Heart left ventricle (tissue), 16 donors: ENCODE data around the gene GPR65. TPM values are rescaled to one million over a fixed set of nuclear protein-coding genes. Genes with fewer than 3 reads are reported as not detected.

Experiments used
- ATAC-seq, 4 donors: fragments of 200-7000 bp; cut with Tn5 transposase; one replicate each; pipeline ENCODE4 v1.9.1; 2020 to 2022; ENCODE audit warnings: moderate library complexity in 4 of 4, mild to moderate bottlenecking in 3 of 4, moderate number of reproducible peaks in 1 of 4
- DNase-seq, 5 donors: peaks; one replicate each; pipeline ENCODE4 v3.0.0-alpha.2; 2020
- H3K27ac ChIP-seq, 12 donors: fragments of 200-600 bp; sonication (generic) in 4 of 12; one replicate each; pipeline versions ENCODE4 v1.5.0 to v1.8.0; 2016 to 2022; ENCODE audit warnings: mild to moderate bottlenecking in 2 of 12
- H3K27me3 ChIP-seq, 9 donors: fragments of 200-600 bp; sonication (generic) in 2 of 9; one replicate each; pipeline versions ENCODE4 v1.5.1 to v1.8.0; 2016 to 2022; ENCODE audit warnings: mild to moderate bottlenecking in 3 of 9
- H3K36me3 ChIP-seq, 9 donors: fragments of 200-600 bp; sonication (generic) in 2 of 9; one replicate each; pipeline versions ENCODE4 v1.5.0 to v1.8.0; 2018 to 2022; ENCODE audit warnings: mild to moderate bottlenecking in 2 of 9
- H3K4me1 ChIP-seq, 12 donors: fragments of 200-600 bp; sonication (generic) in 4 of 12; one replicate each; pipeline versions ENCODE4 v1.5.0 to v1.8.0; 2016 to 2022; ENCODE audit warnings: mild to moderate bottlenecking in 3 of 12
- H3K4me3 ChIP-seq, 12 donors: fragments of 200-600 bp; sonication (generic) in 4 of 12; one replicate each; pipeline versions ENCODE4 v1.5.0 to v1.8.0; 2017 to 2022; ENCODE audit warnings: mild to moderate bottlenecking in 9 of 12, moderate library complexity in 4 of 12
- H3K9me3 ChIP-seq, 12 donors: fragments of 200-600 bp; sonication (generic) in 4 of 12; one replicate each; pipeline versions ENCODE4 v1.5.0 to v1.8.0; 2016 to 2022; ENCODE audit warnings: mild to moderate bottlenecking in 1 of 12
- POLR2A ChIP-seq, 2 donors: fragments of 450-650 bp; IDR thresholded peaks; one replicate each; pipeline ENCODE4 v1.6.1; 2017; ENCODE audit warnings: antibody characterized with exemption in 2 of 2, mild to moderate bottlenecking in 2 of 2, moderate library complexity in 2 of 2
- WGBS, 4 donors: extraction: QIAGEN DNeasy Blood & Tissue Kit in 2 of 4; methylation state at CpG; one replicate each; pipeline versions ENCODE4 v1.1.5 to v1.1.7; 2013 to 2018; 5-methylcytosine and 5-hydroxymethylcytosine counted together
- intact Hi-C, 10 donors: fragments of 100-400 bp; cut with DNase I; formaldehyde crosslinking; loops; one replicate each; pipeline versions ENCODE4 v1.11.1 to v1.14.2; 2022
- polyA plus RNA-seq, 2 donors: library from polyadenylated mRNA; stranded (reverse); fragments of 200-250 nt; gene quantifications; one replicate each; pipeline ENCODE4 v1.2.3, GENCODE V29; 2013
- total RNA-seq, 9 donors: library from RNA; depleted of rRNA in 2 of 9; stranded (reverse); fragments of >200 nt in 2 of 9; fragmentation: NEBNext Ultra II Directional in 3 of 9; extraction: Animal tissue kit (Norgen Biotek cat#: 25700) in 3 of 9; gene quantifications; one replicate each; pipeline versions ENCODE4 v1.1.0 to v1.2.4, GENCODE V29; 2016 to 2023
- TF ChIP-seq, protein P1 (sequence below), 12 donors: fragments of 200-600 bp; sonication (generic) in 4 of 12; IDR thresholded peaks; one replicate each; pipeline versions ENCODE4 v1.5.0 to v1.8.0; 2018 to 2022; ENCODE audit warnings: antibody characterized with exemption in 12 of 12, mild to moderate bottlenecking in 5 of 12
- donor health status: ischemic (EF 13 %, LVEDD 7.1; RV severe dilation, severe dysfunction).
- donor health status: healthy with polysubstance abuse.
- donor health status: DM: no; HTN: yes; CAD: no.
- donor health status: DM: no; HTN: no; CAD: no.
- donor health status: ischemic (EF 25% LVEDD 6.9; RV normal size, moderate dysfunction).
- donor health status: ischemic (EF 25% LVEDD 5.7; RV mildly dilated, moderate dysfunction).
- donor health status: healthy.
- donor health status: DM: yes; HTN: yes; CAD: no.
- donor health status: ischemic (EF 35%, LVEDD 5.7; RV mildly dilated, moderate dysfunction).
- donor health status: nonischemic (EF 11% LVEDD 7.7; RV severe dilation, severe dysfunction).
- donor health status: DM: yes; HTN: yes; CAD: no.
- donor health status: PGD.
- donor health status: ischemic (EF 29% LVEDD 5.4; RV normal size, mild dysfunction).
- donor health status: nonischemic (EF 23%, LVEDD 6.1; RV moderate dilation, normal function).

Gene GPR65
- total and polyA plus RNA-seq, 11 donors = 0.15 to 7.9 (median 0.35) TPM

DNA sequence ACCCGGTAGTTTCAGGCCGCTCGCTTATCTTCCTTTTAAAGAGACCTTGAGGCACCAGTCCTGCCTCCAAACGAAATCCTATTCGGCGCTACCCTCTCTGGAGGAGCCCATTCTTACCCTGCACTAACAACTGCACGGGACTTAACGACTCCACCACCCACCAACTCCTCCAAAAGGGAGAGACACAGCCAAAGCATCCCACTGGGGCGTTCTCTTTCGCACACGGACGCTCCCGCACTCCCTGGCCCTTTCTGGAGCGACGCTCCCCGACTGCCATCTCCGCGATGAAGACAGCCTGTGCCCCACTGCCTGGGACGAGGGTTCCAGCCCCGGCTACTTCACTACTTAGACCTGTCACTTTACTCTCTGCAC is 12.6 kb upstream of the GPR65 start:
- 1 to 5% (median 4%) methylated on average over 13 to 20 of the region's 20 CpGs for WGBS, 4 donors
- Histone ChIP-seq H3K27me3 (no peaks in the 10 kb centered on the region), H3K4me3 (peak overlapping the region; percentile 50 to 94 (median 78)), H3K27ac (peak overlapping the region; percentile 80 to 97 (median 94)), H3K4me1 (peaks cover 0 to 43% (median 20%) of the 10 kb centered on the region in 12 donors), H3K9me3 (no peaks in the 10 kb centered on the region), H3K36me3 (no peaks in the 10 kb centered on the region)
- DNase-seq = no peak
- intact Hi-C loops = loop anchor here in 1 of 10 donors (10.0 kb wide), 1 partner anchor 562 kb away; the partner anchor contains the start of gene PTPN21
- peak; percentile 22 to 43 (median 34) for ATAC-seq
- TF ChIP-seq, protein P1, sequence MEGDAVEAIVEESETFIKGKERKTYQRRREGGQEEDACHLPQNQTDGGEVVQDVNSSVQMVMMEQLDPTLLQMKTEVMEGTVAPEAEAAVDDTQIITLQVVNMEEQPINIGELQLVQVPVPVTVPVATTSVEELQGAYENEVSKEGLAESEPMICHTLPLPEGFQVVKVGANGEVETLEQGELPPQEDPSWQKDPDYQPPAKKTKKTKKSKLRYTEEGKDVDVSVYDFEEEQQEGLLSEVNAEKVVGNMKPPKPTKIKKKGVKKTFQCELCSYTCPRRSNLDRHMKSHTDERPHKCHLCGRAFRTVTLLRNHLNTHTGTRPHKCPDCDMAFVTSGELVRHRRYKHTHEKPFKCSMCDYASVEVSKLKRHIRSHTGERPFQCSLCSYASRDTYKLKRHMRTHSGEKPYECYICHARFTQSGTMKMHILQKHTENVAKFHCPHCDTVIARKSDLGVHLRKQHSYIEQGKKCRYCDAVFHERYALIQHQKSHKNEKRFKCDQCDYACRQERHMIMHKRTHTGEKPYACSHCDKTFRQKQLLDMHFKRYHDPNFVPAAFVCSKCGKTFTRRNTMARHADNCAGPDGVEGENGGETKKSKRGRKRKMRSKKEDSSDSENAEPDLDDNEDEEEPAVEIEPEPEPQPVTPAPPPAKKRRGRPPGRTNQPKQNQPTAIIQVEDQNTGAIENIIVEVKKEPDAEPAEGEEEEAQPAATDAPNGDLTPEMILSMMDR (IDR thresholded peaks at IDR 0.05) = no peak
- no peak for TF ChIP-seq POLR2A (IDR thresholded peaks at IDR 0.05)

DNA sequence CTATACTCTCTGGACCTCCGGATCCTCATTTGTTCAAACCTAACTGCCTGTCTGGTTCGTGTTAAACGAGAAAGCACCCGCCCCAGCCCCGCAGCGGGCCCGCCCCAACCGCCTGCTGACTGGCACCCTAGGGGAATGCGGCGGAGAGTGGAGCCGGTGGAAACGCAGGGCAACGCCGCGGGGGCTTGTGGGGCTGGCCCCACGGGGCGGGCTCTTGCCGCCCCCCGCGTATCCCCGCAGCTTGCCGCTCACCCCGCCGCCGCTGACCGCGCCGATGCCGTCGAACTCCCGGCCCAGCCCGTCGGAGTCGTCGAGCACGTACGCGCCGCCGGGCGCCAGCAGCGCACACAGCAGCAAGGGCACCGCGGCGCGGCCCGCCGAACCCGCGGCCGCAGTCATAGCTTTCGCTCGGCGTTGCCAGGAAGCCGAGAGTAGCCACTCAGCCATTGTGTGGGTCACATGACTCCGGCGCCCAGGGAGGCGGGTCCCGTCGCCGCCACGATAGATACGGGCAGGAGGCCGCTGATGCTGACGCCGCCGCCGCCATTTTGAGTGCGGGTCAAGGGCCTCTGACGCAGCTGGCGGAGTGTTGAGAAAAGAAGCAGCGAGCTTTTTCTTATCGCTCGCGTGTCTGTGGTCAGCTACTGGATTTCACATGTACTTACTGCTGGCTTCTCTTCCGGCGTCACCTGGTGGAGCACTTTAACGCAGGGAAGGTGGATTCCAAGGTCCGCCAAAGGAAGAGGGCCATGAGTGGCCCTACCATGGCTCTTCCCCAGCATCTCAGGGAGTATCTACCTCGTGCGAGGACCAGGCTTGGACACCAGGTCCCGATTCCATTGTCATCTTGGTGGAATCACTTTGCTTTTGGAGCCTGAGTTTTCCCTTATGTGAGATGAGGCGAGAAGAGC is 12.0 kb upstream of the GPR65 start, which contains the start of gene GALC:
Gene GALC, minus strand, starts transcription at position 465 of the 911 bp plus-strand sequence. Its CDS starts 18 bp downstream, at position 447.
- peak within 1 kb of the TSS; percentile 80 to 97 (median 94) for H3K27ac ChIP-seq
- peak within 1 kb of the TSS; percentile 50 to 94 (median 78) for H3K4me3 ChIP-seq
- TF ChIP-seq POLR2A (IDR thresholded peaks at IDR 0.05) = peak in 1 of 2 donors; percentile 57
- TF ChIP-seq, protein P1 (IDR thresholded peaks at IDR 0.05) = no peak
- 2 to 8% (median 4%) methylated on average over 26 to 83 of the region's 83 CpGs for WGBS, 4 donors
- DNase-seq (peak; percentile 95 to 98 (median 97)), ATAC-seq (peak; percentile 93 to 97 (median 96))
- H3K27me3 ChIP-seq = no peaks in the 10 kb centered on the region
- H3K9me3 ChIP-seq = no peaks in the 10 kb centered on the region
- H3K4me1 ChIP-seq = peaks cover 0 to 43% (median 20%) of the 10 kb centered on the region in 12 donors
- no peaks in the 10 kb centered on the region for H3K36me3 ChIP-seq
- intact Hi-C loops = loop anchor here in 1 of 10 donors (10.0 kb wide), 1 partner anchor 562 kb away; the partner anchor contains the start of gene PTPN21

DNA sequence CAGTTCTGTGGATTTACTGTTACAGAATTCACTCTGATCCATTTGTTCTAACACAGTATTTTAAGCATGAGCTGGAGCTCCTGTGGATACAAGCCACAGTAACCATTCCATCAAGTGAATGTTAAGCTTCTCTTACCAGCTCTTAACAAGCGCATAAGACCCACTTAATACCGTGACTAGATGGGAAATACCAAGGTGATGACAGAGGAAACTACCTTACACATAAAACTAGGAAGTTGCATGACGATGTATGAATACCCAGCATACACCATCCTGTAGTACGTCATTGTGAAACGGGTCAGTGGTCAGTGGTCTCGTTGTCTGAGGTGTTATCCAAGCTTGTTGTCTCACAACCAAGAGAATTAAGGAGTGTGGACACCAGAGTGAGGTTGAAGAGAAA is 10.0 kb upstream of the GPR65 start:
- Histone ChIP-seq H3K36me3 (no peaks in the 10 kb centered on the region), H3K9me3 (no peaks in the 10 kb centered on the region), H3K4me1 (peaks cover 0 to 55% (median 18%) of the 10 kb centered on the region in 12 donors), H3K27ac (peak overlapping the region in 3 of 12 donors; percentile 14 to 97 (median 21)), H3K27me3 (no peaks in the 10 kb centered on the region), H3K4me3 (no peak overlapping the region)
- TF ChIP-seq, protein P1 (IDR thresholded peaks at IDR 0.05) = no peak
- TF ChIP-seq POLR2A (IDR thresholded peaks at IDR 0.05) = no peak
- no peak for DNase-seq
- 84 to 90% (median 89%) methylated on average over 6 of the region's 6 CpGs for WGBS, 4 donors
- intact Hi-C loops = loop anchor here in 1 of 10 donors (10.0 kb wide), 1 partner anchor 560 kb away; the partner anchor contains the start of gene PTPN21
- ATAC-seq = no peak
